Left renal cortex interstitium (tissue), 4 donors: Measurements from ENCODE around the gene ADAMTS3. TPM values are rescaled to one million over a fixed set of nuclear protein-coding genes. Genes with fewer than 3 reads are reported as not detected.
"Not testable (repeated sequence)": the region's sequence is repeated elsewhere in the genome, so short reads cannot be mapped to it uniquely, and the experiment has no call there.

Experiments
- DNase-seq, 4 donors: peaks; one replicate each; pipeline ENCODE4 v3.0.0-alpha.2; 2013; ENCODE audit warnings: low read depth in 4 of 4, low spot score in 2 of 4, missing footprints in 1 of 4
- polyA plus RNA-seq, 4 donors: library from polyadenylated mRNA; unstranded; fragments of 120-200 nt; gene quantifications; one replicate each; pipeline ENCODE4 v1.2.1, GENCODE V29; 2013; ENCODE audit not compliant: insufficient read length in 4 of 4

The ADAMTS3 gene
- polyA plus RNA-seq, 4 donors: 9.1 to 11.9 (median 10.0) TPM

DNA sequence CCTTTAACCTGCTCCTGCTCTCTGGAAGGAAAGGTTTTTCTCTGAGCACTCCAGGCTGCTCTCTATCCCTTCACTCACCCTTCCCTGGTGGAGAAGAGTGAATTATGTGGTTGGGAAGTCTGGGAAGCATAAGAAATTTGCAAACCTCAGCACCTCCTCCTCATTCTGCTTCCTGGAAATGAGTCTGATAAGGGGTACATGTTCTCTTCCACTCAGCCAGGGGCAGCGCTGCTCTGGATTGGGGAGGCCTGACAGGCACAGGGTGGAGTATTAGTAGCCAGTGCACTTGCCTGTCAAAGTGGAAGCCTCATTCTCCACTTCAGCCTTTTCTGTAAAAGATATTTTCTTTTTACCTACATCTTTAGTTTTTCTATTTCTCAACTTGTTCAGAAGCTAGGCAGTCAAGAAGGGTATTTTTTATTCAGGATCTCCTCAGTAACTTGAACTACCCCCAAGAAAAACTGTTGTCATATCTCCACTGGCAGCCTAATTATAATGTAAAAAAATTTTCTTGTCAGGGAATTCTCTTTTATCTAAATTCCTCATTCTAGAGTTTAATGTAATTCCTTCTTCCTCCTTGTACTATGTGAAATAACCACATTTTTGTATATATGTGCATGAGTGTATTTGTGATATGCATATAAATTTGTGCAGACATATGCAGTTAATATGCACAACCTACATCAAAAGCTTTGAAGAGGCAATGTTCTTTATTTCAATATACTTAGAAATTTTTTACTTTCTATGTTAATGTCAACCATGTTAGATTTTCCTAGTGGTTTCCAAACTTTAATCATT lies 15.3 kb downstream of the ADAMTS3 start:
- DNase-seq: no peak

DNA sequence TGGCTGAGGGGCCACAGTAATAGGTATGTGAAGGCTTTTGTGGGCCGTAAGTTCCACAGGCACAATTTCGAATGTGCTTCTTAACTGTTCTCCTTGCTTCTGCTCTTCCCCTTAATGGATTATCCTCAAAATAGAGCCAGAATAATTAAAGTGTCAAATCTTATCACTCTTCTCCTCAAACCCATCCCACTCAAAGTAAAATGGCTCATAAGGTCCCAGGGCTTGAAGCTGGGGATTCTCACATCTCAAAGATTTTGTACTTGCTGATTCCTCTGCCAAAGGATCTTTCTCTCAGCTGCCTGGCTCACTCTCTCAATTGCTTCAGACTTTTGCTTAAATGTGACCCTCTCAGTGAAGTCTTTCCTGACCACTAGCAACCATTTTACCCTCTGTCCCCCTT lies 16.6 kb downstream of the ADAMTS3 start:
- no peak for DNase-seq

DNA sequence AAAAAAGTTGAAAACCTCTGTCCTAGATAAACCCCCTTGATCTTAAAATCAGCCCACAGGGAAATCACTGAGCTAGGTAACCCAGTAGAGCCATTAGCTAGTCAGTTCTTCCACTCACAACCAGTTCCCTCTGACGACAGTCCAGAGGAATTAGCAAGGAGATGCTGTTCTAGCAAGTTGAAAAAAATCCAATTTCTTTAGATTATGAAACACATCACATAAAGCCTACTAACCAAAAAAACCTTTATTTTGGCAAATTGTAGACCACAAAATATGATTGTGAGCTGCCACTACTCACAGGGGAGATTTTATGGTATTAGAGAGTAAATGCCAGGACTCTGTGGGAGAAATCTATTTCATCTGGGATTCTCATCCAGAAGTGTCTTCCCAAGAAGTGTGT lies 22.6 kb downstream of the ADAMTS3 start:
- DNase-seq: no peak

GRCh38 chr4:72540694-72541093 lies 28.3 kb downstream of the ADAMTS3 start:
- DNase-seq: not testable (repeated sequence)

DNA sequence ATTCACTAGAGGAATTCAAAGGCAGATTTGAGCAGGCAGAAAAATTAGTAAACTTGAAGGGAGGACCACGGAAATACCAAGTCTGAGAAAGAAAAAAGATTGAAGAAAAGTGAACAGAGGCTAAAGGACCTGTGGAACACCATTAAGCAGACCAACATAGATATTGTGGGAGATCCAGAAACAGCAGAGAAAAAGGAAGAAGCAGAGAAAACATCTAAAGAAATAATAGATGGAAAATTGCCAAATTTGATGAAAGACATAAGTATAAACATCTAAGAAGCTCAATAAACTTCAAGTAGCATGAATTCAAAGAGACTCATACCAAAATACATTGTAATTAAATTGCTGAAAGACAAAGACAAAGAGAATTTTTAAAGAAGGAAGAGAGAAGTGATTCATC lies 31.0 kb downstream of the ADAMTS3 start:
- no peak for DNase-seq

DNA sequence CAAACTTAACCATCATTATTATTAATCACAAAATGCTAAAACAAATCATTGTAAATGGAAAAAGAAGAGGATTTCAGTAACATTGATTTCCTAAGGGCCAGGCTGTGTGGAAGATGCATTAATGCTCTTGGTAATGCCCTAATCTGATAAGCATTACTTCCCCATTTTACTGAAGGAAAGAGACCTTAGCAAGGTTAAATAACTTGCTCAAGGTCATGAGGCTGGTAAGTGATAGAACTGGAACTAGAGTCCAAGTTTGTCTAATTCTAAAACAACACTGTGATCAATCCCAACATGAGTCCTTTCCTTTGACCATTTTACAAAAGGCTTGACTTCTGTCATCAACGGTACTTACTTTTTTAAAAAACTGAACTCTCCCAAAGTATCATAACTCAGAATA lies 32.6 kb downstream of the ADAMTS3 start:
- DNase-seq: no peak

DNA sequence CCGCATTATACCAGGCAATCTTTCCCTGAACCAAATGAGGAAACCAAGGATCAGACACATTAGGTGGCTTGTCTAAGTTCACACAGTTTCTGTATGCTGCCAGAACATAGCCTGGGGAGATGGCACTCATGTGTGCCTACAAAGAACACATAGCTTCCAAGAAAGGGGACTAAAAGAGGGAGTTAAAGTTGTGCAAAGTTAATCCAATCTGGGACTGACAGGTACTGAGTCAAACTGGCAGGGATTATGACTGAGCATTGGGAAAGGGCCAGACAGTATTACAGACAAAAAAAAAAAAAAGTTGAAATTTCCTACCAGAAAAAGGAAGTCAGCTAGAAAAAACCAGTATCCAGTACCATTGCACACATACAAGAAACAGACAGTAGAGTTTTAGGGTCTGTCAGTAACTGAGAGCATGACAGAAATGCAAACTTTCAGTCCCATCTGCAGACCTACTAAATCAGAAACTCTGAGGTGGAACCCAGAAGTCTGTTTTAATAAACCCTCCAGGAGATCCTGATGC lies 37.2 kb downstream of the ADAMTS3 start:
- DNase-seq: no peak

- DNase-seq: no peak
Observed at GRCh38 chr4:72531322-72531721, 37.7 kb downstream of the ADAMTS3 start.

DNA sequence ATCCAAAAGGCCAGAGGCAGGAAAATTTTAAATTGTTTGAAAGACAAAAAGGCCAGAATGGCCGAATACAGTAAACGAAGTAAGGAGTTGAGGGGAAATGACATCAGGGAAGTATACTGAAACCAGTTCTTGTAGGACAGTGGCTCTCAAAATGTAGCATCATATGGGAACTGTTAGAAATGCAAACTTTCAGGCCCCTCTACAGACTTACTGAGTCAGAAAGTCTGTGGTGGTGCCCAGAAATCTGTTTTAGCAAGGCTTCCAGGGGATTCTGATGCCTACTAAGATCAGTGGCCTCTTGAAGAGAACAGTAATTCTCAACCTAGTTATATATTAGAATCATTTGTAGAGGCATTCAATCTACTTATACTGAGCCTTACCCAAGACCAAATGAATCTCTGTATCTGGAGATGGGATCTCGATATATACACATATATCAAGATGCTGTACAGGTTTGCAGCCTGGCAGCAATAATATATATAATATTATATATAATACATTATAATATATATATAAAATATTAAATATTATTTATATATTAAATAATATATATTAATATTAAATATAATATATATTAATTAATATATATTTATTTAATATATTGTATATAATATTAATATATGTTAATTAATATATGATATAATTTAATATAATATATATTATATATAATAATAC lies 39.7 kb downstream of the ADAMTS3 start:
- no peak for DNase-seq

DNA sequence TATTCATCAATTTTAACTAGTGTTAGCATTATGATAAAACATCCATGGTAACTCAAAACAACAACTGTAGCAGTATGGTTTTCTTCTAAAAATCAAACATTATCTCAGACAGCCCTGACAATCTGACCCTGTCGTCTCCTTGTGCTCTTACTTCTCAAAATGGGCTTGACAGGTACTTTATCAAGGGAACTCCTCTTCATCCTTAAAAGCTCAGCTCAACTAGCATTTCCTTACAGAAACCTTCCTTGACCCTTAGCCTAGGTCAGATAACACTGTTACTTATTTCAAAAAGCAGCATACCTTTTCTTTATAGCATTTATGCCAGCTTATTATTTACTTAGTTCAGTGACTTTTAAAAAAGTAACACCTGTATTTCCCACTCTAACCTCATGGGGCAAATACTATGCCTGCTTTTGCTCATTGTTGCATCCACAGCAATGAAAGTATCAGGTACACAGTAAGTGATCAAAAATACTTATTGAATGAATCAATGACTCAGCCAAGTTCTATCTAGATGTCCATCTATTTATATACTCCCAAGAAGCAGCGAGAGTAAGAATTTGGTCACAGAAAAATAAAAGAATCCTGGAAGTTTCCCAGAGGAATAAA lies 41.9 kb downstream of the ADAMTS3 start:
- DNase-seq: no peak

DNA sequence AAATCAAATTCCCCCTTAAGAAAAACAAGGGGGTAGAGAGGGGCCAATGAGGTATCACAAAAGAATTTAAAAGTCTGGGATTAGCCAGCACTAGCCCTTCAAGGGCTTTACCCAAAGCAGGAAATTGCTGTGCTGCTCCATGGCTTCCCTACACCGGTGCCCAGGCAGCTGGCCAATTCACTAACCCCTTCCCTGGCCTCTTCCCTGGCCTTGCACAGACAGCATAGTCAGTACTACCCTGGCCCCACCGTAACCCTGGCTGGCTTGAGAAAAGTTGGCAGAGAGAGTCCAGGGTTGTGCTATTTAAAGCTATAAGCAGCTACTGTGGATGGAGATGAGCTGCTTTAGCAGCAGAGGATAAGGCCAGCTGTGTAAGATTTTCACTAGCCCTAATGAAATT lies 43.1 kb downstream of the ADAMTS3 start:
- no peak for DNase-seq

DNA sequence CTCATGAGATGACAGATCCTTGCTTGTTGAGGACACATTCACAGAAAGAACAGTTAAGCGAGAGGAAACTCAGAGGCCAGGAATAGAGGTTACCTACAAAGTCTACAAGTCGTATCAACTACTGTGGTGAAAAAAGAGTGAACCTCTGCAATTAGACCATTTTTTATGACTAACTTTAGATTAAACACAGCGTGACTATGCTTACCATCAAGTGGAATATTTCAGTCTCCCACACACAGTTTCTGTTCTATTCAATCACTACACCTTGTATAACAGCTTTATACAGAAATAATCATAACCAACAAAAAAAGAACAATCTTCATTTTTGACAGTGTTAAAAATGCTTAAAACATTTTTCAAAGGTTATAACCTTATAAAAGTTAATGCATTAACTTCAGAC lies 46.6 kb downstream of the ADAMTS3 start:
- no peak for DNase-seq

- no peak for DNase-seq
Observed at GRCh38 chr4:72513227-72513626, 55.8 kb downstream of the ADAMTS3 start.

DNA sequence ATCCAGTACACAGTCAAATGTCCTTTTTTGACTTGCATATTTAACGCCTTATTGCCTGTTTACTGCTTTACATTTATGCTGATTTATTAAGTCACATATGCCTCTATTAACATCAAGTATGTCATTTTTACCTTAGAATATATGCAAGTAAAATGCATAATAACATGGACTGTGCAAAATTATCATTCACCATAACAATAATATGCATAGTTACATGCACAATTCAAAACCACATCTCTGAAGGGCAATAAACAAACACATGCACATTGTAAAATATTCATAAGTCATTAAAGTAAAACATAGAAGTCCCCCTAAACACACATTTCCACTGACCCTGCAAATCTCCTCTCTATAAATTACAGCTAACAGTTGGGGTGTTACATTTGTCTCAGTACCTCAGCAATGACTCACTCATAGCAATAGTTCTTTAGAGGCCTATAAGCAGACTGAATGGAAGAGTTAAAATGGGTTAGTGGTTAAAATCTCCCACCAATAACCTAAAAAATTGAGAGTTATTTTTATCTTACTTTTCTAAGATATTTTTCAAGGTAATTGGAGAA lies 61.1 kb downstream of the ADAMTS3 start:
- no peak for DNase-seq

GRCh38 chr4:72507167-72507566 lies 61.9 kb downstream of the ADAMTS3 start:
- no peak for DNase-seq

- no peak for DNase-seq
Observed at GRCh38 chr4:72505314-72505744, 63.7 kb downstream of the ADAMTS3 start.

- DNase-seq: no peak
Observed at GRCh38 chr4:72500214-72500613, 68.8 kb downstream of the ADAMTS3 start.

- DNase-seq: no peak
Observed at GRCh38 chr4:72496119-72496518, 72.9 kb downstream of the ADAMTS3 start.

- no peak for DNase-seq
Observed at GRCh38 chr4:72494156-72494555, 74.9 kb downstream of the ADAMTS3 start.

GRCh38 chr4:72489267-72489666 lies 79.8 kb downstream of the ADAMTS3 start:
- DNase-seq: no peak

- DNase-seq: no peak
Observed at GRCh38 chr4:72486991-72487390, 82.0 kb downstream of the ADAMTS3 start.
